Neural cell (in vitro differentiated cells): Measurements from ENCODE around the gene MOSPD2. TPM values are rescaled to one million over a fixed set of nuclear protein-coding genes. Genes with fewer than 3 reads are reported as not detected.

ENCODE experiments used
- H2AFZ ChIP-seq: fragments of 200-600, 300-800 bp; sonication (generic), shearing (Covaris generic); 2 replicates; pipeline ENCODE4 v1.6.0; 2014; ENCODE audit warnings: low read depth, mild to moderate bottlenecking, antibody characterized with exemption, low read length, moderate library complexity
- H3F3A ChIP-seq: fragments of 200-600 bp; shearing (Covaris generic); 2 replicates; pipeline ENCODE4 v1.6.1; 2016; ENCODE audit warnings: mild to moderate bottlenecking, moderate library complexity, mixed read lengths, antibody characterized with exemption, low read length; ENCODE audit not compliant: insufficient read depth, poor library complexity, severe bottlenecking
- H3K27ac ChIP-seq: fragments of 200-600, 300-800 bp; sonication (generic), shearing (Covaris generic); 2 replicates; pipeline ENCODE4 v1.5.1; 2014; ENCODE audit warnings: mild to moderate bottlenecking, low read length, moderate library complexity
- H3K27me3 ChIP-seq: fragments of 300-800, 200-600 bp; sonication (generic), shearing (Covaris generic); 2 replicates; pipeline ENCODE4 v1.6.0; 2014; ENCODE audit warnings: mild to moderate bottlenecking, low read depth, low read length, moderate library complexity; ENCODE audit not compliant: insufficient read depth
- H3K36me3 ChIP-seq: fragments of 300-800, 200-600 bp; sonication (generic), shearing (Covaris generic); 2 replicates; pipeline ENCODE4 v1.5.1; 2014; ENCODE audit warnings: mild to moderate bottlenecking, antibody characterized with exemption, low read length, moderate library complexity; ENCODE audit not compliant: insufficient read depth
- H3K4me2 ChIP-seq: fragments of 300-800, 200-600 bp; sonication (generic), shearing (Covaris generic); 2 replicates; pipeline ENCODE4 v1.6.0; 2014; ENCODE audit warnings: mild to moderate bottlenecking, low read length
- H3K4me3 ChIP-seq: fragments of 300-800, 200-600 bp; sonication (generic), shearing (Covaris generic); 2 replicates; pipeline ENCODE4 v1.5.1; 2014; ENCODE audit warnings: mild to moderate bottlenecking, low read length, moderate library complexity
- H3K79me2 ChIP-seq: fragments of 200-600 bp; shearing (Covaris generic); replicated peaks from 2 replicates; pipeline ENCODE4 v1.6.0; 2014; ENCODE audit warnings: mild to moderate bottlenecking, low read length, moderate library complexity; ENCODE audit not compliant: insufficient read depth
- H3K9ac ChIP-seq: fragments of 300-800, 200-600 bp; sonication (generic), shearing (Covaris generic); 2 replicates; pipeline ENCODE4 v1.6.1; 2016; ENCODE audit warnings: mild to moderate bottlenecking, low read length, mixed read lengths
- H3K9me2 ChIP-seq: fragments of 200-600 bp; shearing (Covaris generic); 2 replicates; pipeline ENCODE4 v1.6.1; 2016; ENCODE audit warnings: mild to moderate bottlenecking, low read length, mixed read lengths; ENCODE audit not compliant: insufficient read depth
- H3K9me3 ChIP-seq: fragments of 200-600, 300-800 bp; sonication (generic), shearing (Covaris generic); 2 replicates; pipeline ENCODE4 v1.6.1; 2016; ENCODE audit warnings: mild to moderate bottlenecking, mixed run types, low read length, moderate library complexity, mixed read lengths
- H4K20me1 ChIP-seq: fragments of 200-600 bp; shearing (Covaris generic); 2 replicates; pipeline ENCODE4 v1.6.1; 2016; ENCODE audit warnings: mild to moderate bottlenecking, mixed run types; ENCODE audit not compliant: insufficient read depth
- CTCF ChIP-seq: fragments of 450-650 bp; IDR thresholded peaks from 2 replicates; pipeline ENCODE4 v1.5.1; 2014; ENCODE audit warnings: antibody characterized with exemption, mild to moderate bottlenecking, moderate library complexity; ENCODE audit not compliant: poor library complexity, severe bottlenecking
- EP300 ChIP-seq: fragments of 450-650 bp; conservative IDR thresholded peaks from 2 replicates; pipeline ENCODE4 v1.6.1; 2014; ENCODE audit warnings: antibody characterized with exemption, mild to moderate bottlenecking, moderate library complexity; ENCODE audit not compliant: poor library complexity, severe bottlenecking
- EZH2 ChIP-seq: fragments of 200-600, 300-800 bp; shearing (Covaris generic), sonication (generic); IDR thresholded peaks from 2 replicates; pipeline ENCODE4 v1.6.1; 2014; ENCODE audit warnings: antibody characterized with exemption, low read length, borderline replicate concordance, mild to moderate bottlenecking; ENCODE audit not compliant: insufficient read depth, poor library complexity, severe bottlenecking
- MXI1 ChIP-seq: fragments of 450-650 bp; conservative IDR thresholded peaks from 2 replicates; pipeline ENCODE4 v1.6.1; 2014; ENCODE audit warnings: antibody characterized with exemption, mild to moderate bottlenecking; ENCODE audit not compliant: poor library complexity, severe bottlenecking
- POLR2AphosphoS5 ChIP-seq: IDR thresholded peaks from 2 replicates; pipeline ENCODE4 v1.6.1; 2012
- RAD21 ChIP-seq: fragments of 450-650 bp; conservative IDR thresholded peaks from 2 replicates; pipeline ENCODE4 v1.6.1; 2014; ENCODE audit warnings: antibody characterized with exemption, mild to moderate bottlenecking, moderate library complexity
- REST ChIP-seq: IDR thresholded peaks from 2 replicates; pipeline ENCODE4 v1.6.1; 2012; ENCODE audit warnings: borderline replicate concordance
- SMC3 ChIP-seq: fragments of 450-650 bp; conservative IDR thresholded peaks from 2 replicates; pipeline ENCODE4 v1.6.1; 2014; ENCODE audit warnings: antibody characterized with exemption, mild to moderate bottlenecking, moderate library complexity; ENCODE audit not compliant: poor library complexity
- TAF1 ChIP-seq: IDR thresholded peaks from 2 replicates; pipeline ENCODE4 v1.6.1; 2012; ENCODE audit warnings: low read depth
- polyA plus RNA-seq: library from polyadenylated mRNA; depleted of rRNA; stranded (reverse); fragments of >200 nt; gene quantifications from 2 replicates; pipeline ENCODE4 v1.2.3, GENCODE V29; 2014

The MOSPD2 gene
- polyA plus RNA-seq, 1 donor from 2014 or later, result 12.4 TPM

GRCh38 chrX:14934423-14934822, 61.2 kb downstream of the MOSPD2 start:
- no peaks in the 10 kb centered on the region for H3K36me3 ChIP-seq
- no peaks in the 10 kb centered on the region for H3K27me3 ChIP-seq
- H3K4me3 ChIP-seq, result no peak overlapping the region
- no peaks in the 10 kb centered on the region for H3K9me3 ChIP-seq
- H2AFZ ChIP-seq, result no peak overlapping the region
- H3F3A ChIP-seq, result no peaks in the 10 kb centered on the region
- H4K20me1 ChIP-seq, result no peaks in the 10 kb centered on the region
- no peak overlapping the region for H3K9ac ChIP-seq
- H3K27ac ChIP-seq, result no peak overlapping the region
- no peak for TF ChIP-seq MXI1
- no peak for TF ChIP-seq TAF1
- no peak for TF ChIP-seq EZH2
- TF ChIP-seq SMC3, result no peak
- no peak for TF ChIP-seq RAD21
- TF ChIP-seq POLR2AphosphoS5, result no peak
- TF ChIP-seq CTCF, result no peak
- TF ChIP-seq REST, result no peak
- TF ChIP-seq EP300, result no peak
- H3K79me2 ChIP-seq, result no peaks in the 10 kb centered on the region
- no peak overlapping the region for H3K4me2 ChIP-seq
- H3K9me2 ChIP-seq, result no peaks in the 10 kb centered on the region

- H3K9ac ChIP-seq, result no peak overlapping the region
- no peaks in the 10 kb centered on the region for H3F3A ChIP-seq
- H3K4me3 ChIP-seq, result no peak overlapping the region
- no peaks in the 10 kb centered on the region for H3K36me3 ChIP-seq
- H3K27me3 ChIP-seq, result no peaks in the 10 kb centered on the region
- H4K20me1 ChIP-seq, result no peaks in the 10 kb centered on the region
- no peak overlapping the region for H2AFZ ChIP-seq
- no peak for TF ChIP-seq TAF1
- H3K9me2 ChIP-seq, result no peaks in the 10 kb centered on the region
- H3K9me3 ChIP-seq, result no peaks in the 10 kb centered on the region
- H3K79me2 ChIP-seq, result no peaks in the 10 kb centered on the region
- H3K4me2 ChIP-seq, result no peak overlapping the region
- H3K27ac ChIP-seq, result no peak overlapping the region
These were observed 63.3 kb downstream of the MOSPD2 start for GRCh38 chrX:14936561-14936960.

- Histone ChIP-seq H3F3A (no peaks in the 10 kb centered on the region), H3K27me3 (no peaks in the 10 kb centered on the region), H3K9me2 (no peaks in the 10 kb centered on the region), H2AFZ (no peak overlapping the region), H3K27ac (no peak overlapping the region), H3K4me2 (no peak overlapping the region), H3K9me3 (no peaks in the 10 kb centered on the region), H4K20me1 (no peaks in the 10 kb centered on the region), H3K4me3 (no peak overlapping the region), H3K36me3 (no peaks in the 10 kb centered on the region), H3K9ac (no peak overlapping the region), H3K79me2 (no peaks in the 10 kb centered on the region)
- TF ChIP-seq EZH2 (no peak), EP300 (no peak), MXI1 (no peak)
These were observed 66.4 kb downstream of the MOSPD2 start for GRCh38 chrX:14939644-14940043.
